Fibroblast of lung (primary cell): Measurements from ENCODE around the gene ERBB4. TPM values are rescaled to one million over a fixed set of nuclear protein-coding genes. Genes with fewer than 3 reads are reported as not detected.
A peak's percentile ranks its signal among the peaks of the same experiment; 100 is the strongest.

ENCODE experiments used
- DNase-seq, 2 donors: peaks; one replicate each; pipeline versions ENCODE4 v3.0.0 to v3.0.0-alpha.2; 2010; ENCODE audit warnings: low read depth in 2 of 2
- H2AFZ ChIP-seq: 2 replicates; pipeline ENCODE4 v1.5.1; 2012; ENCODE audit warnings: low read length, control low read depth, inconsistent platforms
- H3K27ac ChIP-seq: 2 replicates; pipeline ENCODE4 v1.5.1; 2011; ENCODE audit warnings: low read length, control low read depth; ENCODE audit not compliant: insufficient read depth
- H3K27me3 ChIP-seq: 2 replicates; pipeline ENCODE4 v1.5.1; 2011; ENCODE audit warnings: mild to moderate bottlenecking, low read length; ENCODE audit not compliant: control insufficient read depth, insufficient read depth
- H3K36me3 ChIP-seq: 2 replicates; pipeline ENCODE4 v1.5.1; 2011; ENCODE audit warnings: low read length; ENCODE audit not compliant: control insufficient read depth, insufficient read depth
- H3K4me1 ChIP-seq: 2 replicates; pipeline ENCODE4 v1.5.1; 2011; ENCODE audit warnings: low read length; ENCODE audit not compliant: control insufficient read depth, insufficient read depth; ENCODE audit errors: extremely low read depth
- H3K4me2 ChIP-seq: 2 replicates; pipeline ENCODE4 v1.5.1; 2011; ENCODE audit warnings: low read length, control low read depth; ENCODE audit not compliant: insufficient read depth; ENCODE audit errors: extremely low read depth
- H3K4me3 ChIP-seq, 4 experiments: fragments of 200-600 bp in 1 of 4; sonication (generic) in 1 of 4; replicated peaks in 1 of 4; 2 replicates each; pipeline ENCODE4 v1.5.1; 2011 to 2016; ENCODE audit warnings: low read length in 4 of 4, low read depth in 3 of 4, mild to moderate bottlenecking in 3 of 4, control low read depth in 2 of 4, inconsistent platforms in 1 of 4, mixed read lengths in 1 of 4; ENCODE audit not compliant: insufficient read depth in 1 of 4; ENCODE audit errors: control extremely low read depth in 1 of 4
- H3K79me2 ChIP-seq: 2 replicates; pipeline ENCODE4 v1.5.1; 2012; ENCODE audit warnings: mild to moderate bottlenecking, low read length, inconsistent platforms; ENCODE audit not compliant: control insufficient read depth, insufficient read depth
- H3K9ac ChIP-seq: 2 replicates; pipeline ENCODE4 v1.5.1; 2011; ENCODE audit warnings: mild to moderate bottlenecking, low read length, control low read depth; ENCODE audit not compliant: insufficient read depth
- H3K9me3 ChIP-seq: 2 replicates; pipeline ENCODE4 v1.5.1; 2012; ENCODE audit warnings: low read depth, low read length; ENCODE audit not compliant: control insufficient read depth, insufficient read depth
- H4K20me1 ChIP-seq: 2 replicates; pipeline ENCODE4 v1.5.1; 2011; ENCODE audit warnings: low read length; ENCODE audit not compliant: control insufficient read depth, insufficient read depth; ENCODE audit errors: extremely low read depth
- CTCF ChIP-seq, 2 donors: IDR thresholded peaks in 1 of 2; conservative IDR thresholded peaks in 1 of 2; 1 replicate in 1 of 2; 2 replicates in 1 of 2; pipeline ENCODE4 v1.5.1; 2011 to 2012; ENCODE audit warnings: low read length in 2 of 2, control low read depth in 1 of 2, inconsistent platforms in 1 of 2, low read depth in 1 of 2, mild to moderate bottlenecking in 1 of 2
- EZH2 ChIP-seq: IDR thresholded peaks from 2 replicates; pipeline ENCODE4 v1.5.1; 2012; ENCODE audit warnings: low read length, control low read depth, mild to moderate bottlenecking; ENCODE audit errors: missing control alignments
- polyA plus RNA-seq, 2 donors: library from polyadenylated mRNA; depleted of rRNA in 1 of 2; stranded (reverse) in 1 of 2; unstranded in 1 of 2; fragments of >200 nt; gene quantifications; 2 replicates each; pipeline ENCODE4 v1.2.1, GENCODE V29; 2011 to 2012; ENCODE audit warnings: missing spikeins in 1 of 2
- total RNA-seq: library from RNA; depleted of rRNA; stranded (reverse); fragments of >200 nt; gene quantifications from 2 replicates; pipeline ENCODE4 v1.2.1, GENCODE V29; 2014

Gene ERBB4
- total and polyA plus RNA-seq, 2 donors (not counting 1 experiment from before 2014, with no cell fraction given) = 0.08 to 0.17 TPM

DNA sequence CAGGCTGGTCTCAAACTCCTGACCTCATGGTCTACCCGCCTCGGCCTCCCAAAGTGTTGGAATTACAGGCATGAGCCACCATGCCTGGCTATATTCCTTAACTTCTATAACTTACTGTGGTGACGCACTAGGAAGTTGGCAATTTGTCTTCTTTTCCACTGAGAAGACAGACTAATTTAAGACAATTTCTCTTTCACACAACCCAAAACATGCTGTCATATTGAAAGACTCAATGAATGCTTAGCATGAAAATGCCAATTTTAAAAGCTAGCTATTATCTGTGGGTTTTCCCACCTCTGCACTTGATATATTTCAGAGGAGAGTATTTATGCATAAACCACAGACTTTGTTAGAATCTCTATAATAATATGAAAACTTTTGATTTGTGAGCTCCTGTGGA lies 84.5 kb downstream of the ERBB4 start:
- no peak overlapping the region for H3K9ac ChIP-seq
- peak in 1 of 2 donors; percentile 22 for DNase-seq
- H3K27me3 ChIP-seq = no peaks in the 10 kb centered on the region
- H3K4me3 ChIP-seq = no peak overlapping the region
- no peaks in the 10 kb centered on the region for H3K36me3 ChIP-seq
- no peaks in the 10 kb centered on the region for H3K9me3 ChIP-seq
- H3K79me2 ChIP-seq = no peaks in the 10 kb centered on the region
- no peak overlapping the region for H2AFZ ChIP-seq
- H3K4me1 ChIP-seq = no peaks in the 10 kb centered on the region
- no peak overlapping the region for H3K27ac ChIP-seq
- no peaks in the 10 kb centered on the region for H4K20me1 ChIP-seq
- no peak overlapping the region for H3K4me2 ChIP-seq
- TF ChIP-seq EZH2 (no peak), CTCF (conservative IDR thresholded peaks at IDR 0.05 in 1 of 2, IDR thresholded peaks at IDR 0.05 in 1 of 2; ENCODE audit: low read depth in 1 of 2, low read length in 2 of 2) (no peak)

DNA sequence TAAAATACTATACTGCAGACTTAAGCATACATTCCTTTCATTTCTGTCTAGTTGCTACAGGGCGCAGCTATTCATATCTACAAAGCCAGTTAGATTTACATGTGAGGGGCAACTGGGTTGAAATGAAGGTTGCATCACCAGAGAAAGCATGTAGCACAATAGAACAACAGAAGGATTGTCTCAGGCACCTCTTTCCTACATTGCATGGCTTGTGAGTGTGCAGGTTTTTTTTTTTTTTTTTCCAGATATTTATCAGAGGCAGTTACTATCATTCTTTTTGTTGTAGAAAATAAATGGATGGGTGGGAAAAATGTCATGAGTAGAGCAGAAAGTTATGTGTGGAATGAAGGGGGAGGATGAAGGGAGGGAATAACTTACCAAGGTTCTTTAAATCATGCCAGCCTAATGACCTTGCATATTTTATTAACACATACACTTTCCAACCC lies 86.8 kb downstream of the ERBB4 start:
- Histone ChIP-seq H3K36me3 (no peaks in the 10 kb centered on the region), H3K9ac (no peak overlapping the region), H3K4me2 (no peak overlapping the region), H3K4me3 (no peak overlapping the region), H3K4me1 (no peaks in the 10 kb centered on the region), H3K9me3 (no peaks in the 10 kb centered on the region), H2AFZ (no peak overlapping the region), H3K27ac (no peak overlapping the region), H3K79me2 (no peaks in the 10 kb centered on the region), H3K27me3 (no peaks in the 10 kb centered on the region), H4K20me1 (no peaks in the 10 kb centered on the region)
- no peak for TF ChIP-seq CTCF (conservative IDR thresholded peaks at IDR 0.05 in 1 of 2, IDR thresholded peaks at IDR 0.05 in 1 of 2; ENCODE audit: low read depth in 1 of 2, low read length in 2 of 2)
- no peak for TF ChIP-seq EZH2
- DNase-seq = peak; percentile 2 to 91

DNA sequence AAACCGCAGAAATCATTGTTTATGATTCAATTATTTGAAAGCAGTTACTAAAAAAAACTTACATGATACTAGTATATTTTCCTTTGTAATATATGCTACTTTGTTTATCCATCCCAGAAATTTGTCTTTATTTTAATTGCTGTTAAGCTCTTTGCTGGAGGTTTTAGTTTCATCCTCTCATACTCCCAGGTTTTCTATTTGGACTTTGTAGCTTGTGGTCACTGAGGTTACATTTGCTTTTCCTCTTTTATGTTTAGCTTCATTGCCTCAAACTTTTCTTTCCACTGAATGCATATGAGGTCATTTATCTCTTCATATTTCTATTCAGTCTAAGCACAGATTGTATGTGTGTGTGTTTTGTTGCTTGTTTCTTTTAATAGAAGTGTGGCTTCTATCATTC lies 89.9 kb downstream of the ERBB4 start:
- no peak overlapping the region for H3K27ac ChIP-seq

More for the DNA sequence above, 89.9 kb downstream of the ERBB4 start:
- no peak overlapping the region for H3K4me3 ChIP-seq
- H2AFZ ChIP-seq = no peak overlapping the region
- TF ChIP-seq EZH2 = no peak
- TF ChIP-seq CTCF (conservative IDR thresholded peaks at IDR 0.05 in 1 of 2, IDR thresholded peaks at IDR 0.05 in 1 of 2; ENCODE audit: low read depth in 1 of 2, low read length in 2 of 2) = no peak
- H3K4me2 ChIP-seq = no peak overlapping the region
- H4K20me1 ChIP-seq = no peaks in the 10 kb centered on the region
- H3K9me3 ChIP-seq = no peaks in the 10 kb centered on the region
- H3K9ac ChIP-seq = no peak overlapping the region
- no peaks in the 10 kb centered on the region for H3K79me2 ChIP-seq
- H3K4me1 ChIP-seq = no peaks in the 10 kb centered on the region
- no peaks in the 10 kb centered on the region for H3K27me3 ChIP-seq
- DNase-seq = peak in 1 of 2 donors; percentile 61
- H3K36me3 ChIP-seq = no peaks in the 10 kb centered on the region
